Brain microvascular endothelial cell (primary cell): ENCODE measurements around the gene DGCR2.
"Not testable (repeated sequence)": the region's sequence is repeated elsewhere in the genome, so short reads cannot be mapped to it uniquely, and the experiment has no call there.

Experiments
- DNase-seq: peaks from one replicate; pipeline ENCODE4 v3.0.0-alpha.2; 2020
- H3K27ac ChIP-seq: fragments of 250-450 bp; sonication (Bioruptor Pico); 2 replicates; pipeline ENCODE4 v1.5.1; 2020; ENCODE audit warnings: mild to moderate bottlenecking, moderate library complexity
- H3K27me3 ChIP-seq: fragments of 250-450 bp; sonication (Bioruptor Pico); replicated peaks from 2 replicates; pipeline ENCODE4 v1.5.1; 2020; ENCODE audit warnings: mild to moderate bottlenecking
- H3K36me3 ChIP-seq: fragments of 250-450 bp; sonication (Bioruptor Pico); replicated peaks from 2 replicates; pipeline ENCODE4 v1.5.1; 2020; ENCODE audit warnings: mild to moderate bottlenecking
- H3K4me3 ChIP-seq: 2 replicates; pipeline ENCODE4 v1.5.1; 2011; ENCODE audit warnings: low read depth, mild to moderate bottlenecking, control low read depth, low read length, moderate library complexity
- in situ Hi-C: cut with HindIII; loops from 2 replicates; pipeline ENCODE4 v1.10.0; 2017; ENCODE audit warnings: low sequenced_read_pairs, low pct_ligation_motif_present

The DGCR2 gene

GRCh38 chr22:19033568-19033905 is 88.7 kb downstream of the DGCR2 start:
- H3K36me3 ChIP-seq, H3K27ac ChIP-seq, H3K4me3 ChIP-seq, in situ Hi-C loops, DNase-seq: not testable (repeated sequence)
- H3K27me3 ChIP-seq = peaks cover 16% of the 10 kb centered on the region

- peaks cover 16% of the 10 kb centered on the region for H3K27me3 ChIP-seq
- in situ Hi-C loops, H3K36me3 ChIP-seq, DNase-seq, H3K27ac ChIP-seq, H3K4me3 ChIP-seq: not testable (repeated sequence)
Observed at GRCh38 chr22:19032898-19033567, 89.2 kb downstream of the DGCR2 start.

- in situ Hi-C loops, DNase-seq, H3K36me3 ChIP-seq, H3K4me3 ChIP-seq, H3K27ac ChIP-seq: not testable (repeated sequence)
- H3K27me3 ChIP-seq = peaks cover 16% of the 10 kb centered on the region
Observed at GRCh38 chr22:19032156-19032785, 89.9 kb downstream of the DGCR2 start.

- H3K4me3 ChIP-seq, H3K36me3 ChIP-seq, DNase-seq, H3K27ac ChIP-seq, in situ Hi-C loops: not testable (repeated sequence)
- H3K27me3 ChIP-seq = peaks cover 16% of the 10 kb centered on the region
Observed at GRCh38 chr22:19030889-19031252, 91.3 kb downstream of the DGCR2 start.

- H3K27ac ChIP-seq, in situ Hi-C loops, H3K36me3 ChIP-seq, DNase-seq, H3K4me3 ChIP-seq: not testable (repeated sequence)
- peaks cover 16% of the 10 kb centered on the region for H3K27me3 ChIP-seq
Observed at GRCh38 chr22:19030226-19030888, 91.9 kb downstream of the DGCR2 start.

- in situ Hi-C loops, H3K36me3 ChIP-seq, DNase-seq, H3K4me3 ChIP-seq, H3K27ac ChIP-seq: not testable (repeated sequence)
- H3K27me3 ChIP-seq = peaks cover 16% of the 10 kb centered on the region
Observed at GRCh38 chr22:19029113-19030103, 92.8 kb downstream of the DGCR2 start.

- H3K36me3 ChIP-seq, H3K4me3 ChIP-seq, H3K27ac ChIP-seq, DNase-seq, in situ Hi-C loops: not testable (repeated sequence)
- peaks cover 16% of the 10 kb centered on the region for H3K27me3 ChIP-seq
Observed at GRCh38 chr22:19028060-19028455, 94.2 kb downstream of the DGCR2 start.

- in situ Hi-C loops, DNase-seq, H3K36me3 ChIP-seq, H3K4me3 ChIP-seq, H3K27ac ChIP-seq: not testable (repeated sequence)
- H3K27me3 ChIP-seq = peaks cover 16% of the 10 kb centered on the region
Observed at GRCh38 chr22:19027371-19028059, 94.7 kb downstream of the DGCR2 start.

GRCh38 chr22:19026080-19026479 is 96.1 kb downstream of the DGCR2 start:
- H3K4me3 ChIP-seq, H3K36me3 ChIP-seq, H3K27ac ChIP-seq, DNase-seq, in situ Hi-C loops: not testable (repeated sequence)
- peaks cover 13% of the 10 kb centered on the region for H3K27me3 ChIP-seq

GRCh38 chr22:19024956-19025489 is 97.2 kb downstream of the DGCR2 start:
- H3K27ac ChIP-seq, DNase-seq, H3K36me3 ChIP-seq, in situ Hi-C loops, H3K27me3 ChIP-seq, H3K4me3 ChIP-seq: not testable (repeated sequence)

- H3K27me3 ChIP-seq, DNase-seq, H3K27ac ChIP-seq, H3K36me3 ChIP-seq, H3K4me3 ChIP-seq, in situ Hi-C loops: not testable (repeated sequence)
Observed at GRCh38 chr22:19023931-19024330, 98.3 kb downstream of the DGCR2 start.
